GM19328 (cell line): Measurements from ENCODE around the gene SERTAD4.

Experiments used
- ATAC-seq: cut with Tn5 transposase; IDR thresholded peaks from one replicate; pipeline ENCODE4 v1.9.1; 2021; ENCODE audit warnings: mild to moderate bottlenecking, moderate library complexity; ENCODE audit not compliant: unreplicated experiment

SERTAD4 gene

GRCh38 chr1:210231846-210232510 is 618 bp upstream of the SERTAD4 start:
- no peak for ATAC-seq

DNA sequence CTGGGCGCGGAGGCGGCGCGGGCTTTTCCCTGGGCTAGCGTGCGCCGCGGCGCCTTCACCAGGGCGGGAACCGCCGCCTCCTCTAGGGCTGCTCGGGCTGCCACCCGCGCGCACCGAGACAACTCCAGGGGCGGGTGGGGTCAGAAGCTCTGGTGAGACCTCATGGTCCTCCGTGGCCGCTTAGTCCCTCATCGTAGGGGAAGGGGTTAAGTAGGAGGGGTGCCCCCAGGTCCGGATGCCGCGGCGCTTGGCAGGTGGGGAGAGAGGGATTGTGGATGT is 559 bp downstream of the SERTAD4 start:
- no peak for ATAC-seq

GRCh38 chr1:210233495-210234328 is 1.1 kb downstream of the SERTAD4 start:
- ATAC-seq = no peak

DNA sequence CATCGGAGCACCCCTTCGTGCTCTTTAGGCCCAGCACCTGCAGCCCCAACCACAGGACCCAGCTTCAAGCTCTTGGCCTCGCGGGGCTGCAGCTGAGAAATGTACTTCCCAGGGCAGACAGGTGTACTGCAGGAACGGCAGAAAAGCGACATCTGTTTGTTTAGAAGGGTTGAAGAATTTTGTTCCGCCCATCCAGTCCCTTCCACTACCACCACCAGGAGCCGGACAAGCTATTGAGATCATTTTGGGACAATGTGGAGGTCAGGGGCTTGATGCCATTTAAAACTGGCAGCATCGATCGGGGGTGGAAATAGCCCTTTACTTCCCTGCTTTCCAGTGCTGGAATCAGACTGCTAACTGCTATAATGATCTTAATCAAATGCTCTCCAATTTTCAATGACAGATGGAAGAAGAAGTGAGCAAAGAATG is 1.7 kb downstream of the SERTAD4 start:
- ATAC-seq = no peak

GRCh38 chr1:210235363-210236053 is 2.9 kb downstream of the SERTAD4 start:
- ATAC-seq = no peak

- no peak for ATAC-seq
Measured at GRCh38 chr1:210236386-210236839, 3.8 kb downstream of the SERTAD4 start.

DNA sequence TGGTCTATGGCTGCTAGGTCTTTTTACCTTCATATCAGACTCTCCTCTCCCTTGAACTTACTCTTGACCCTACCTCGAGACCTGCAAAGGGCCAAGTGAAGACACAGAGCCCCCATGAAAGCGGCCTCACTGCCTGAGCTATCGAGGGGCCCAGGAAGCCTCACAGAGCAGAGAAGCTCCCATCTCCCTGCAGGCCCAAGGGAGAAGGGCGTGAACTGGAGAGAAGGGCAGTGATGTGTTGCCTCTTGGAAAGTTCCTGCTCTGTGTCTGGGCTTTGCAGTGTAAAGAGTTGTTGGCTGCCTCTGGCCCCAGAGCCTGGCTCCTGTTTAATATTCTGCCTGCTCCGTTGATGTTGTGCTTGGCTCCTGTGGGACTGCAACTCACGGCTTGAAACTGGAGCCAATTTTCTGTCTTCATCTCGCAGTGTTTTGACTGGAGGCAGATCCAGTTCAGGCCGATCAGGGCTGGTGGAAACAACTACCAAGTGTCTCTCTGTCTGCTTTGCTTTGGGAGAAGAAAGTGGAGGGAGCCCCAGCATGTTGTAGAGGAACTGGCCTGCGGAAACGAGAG is 4.3 kb downstream of the SERTAD4 start:
- ATAC-seq = no peak

- no peak for ATAC-seq
Measured at GRCh38 chr1:210237479-210237878, 4.9 kb downstream of the SERTAD4 start.

- ATAC-seq = no peak
Measured at GRCh38 chr1:210237981-210238380, 5.4 kb downstream of the SERTAD4 start.

- no peak for ATAC-seq
Measured at GRCh38 chr1:210239349-210240111, 6.9 kb downstream of the SERTAD4 start.

- no peak for ATAC-seq
Measured at GRCh38 chr1:210241121-210241520, 8.5 kb downstream of the SERTAD4 start.

- ATAC-seq = no peak
Measured at GRCh38 chr1:210244746-210245367, 12.3 kb downstream of the SERTAD4 start.

- no peak for ATAC-seq
Measured at GRCh38 chr1:210246447-210246846, 13.9 kb downstream of the SERTAD4 start.

DNA sequence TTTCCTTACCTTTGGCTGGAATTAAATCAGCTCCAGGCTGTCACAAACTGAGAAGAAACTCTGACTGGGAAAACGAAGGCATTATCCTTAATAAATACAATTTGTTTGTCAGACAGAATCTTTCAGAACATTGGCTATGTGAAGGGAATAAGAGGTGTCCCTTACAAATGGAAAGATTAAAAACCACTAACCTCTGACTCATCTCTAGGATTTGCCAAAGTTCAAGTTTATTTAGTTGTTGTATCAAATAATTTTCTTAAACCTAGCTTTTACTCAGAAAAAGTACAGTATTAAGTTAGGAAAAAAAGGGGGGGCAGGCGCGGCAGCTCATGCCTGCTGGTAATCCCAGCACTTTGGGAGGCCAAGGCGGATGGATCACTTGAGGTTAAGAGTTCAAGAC is 15.7 kb downstream of the SERTAD4 start:
- no peak for ATAC-seq

GRCh38 chr1:210250665-210250997 is 18.0 kb downstream of the SERTAD4 start:
- no peak for ATAC-seq

DNA sequence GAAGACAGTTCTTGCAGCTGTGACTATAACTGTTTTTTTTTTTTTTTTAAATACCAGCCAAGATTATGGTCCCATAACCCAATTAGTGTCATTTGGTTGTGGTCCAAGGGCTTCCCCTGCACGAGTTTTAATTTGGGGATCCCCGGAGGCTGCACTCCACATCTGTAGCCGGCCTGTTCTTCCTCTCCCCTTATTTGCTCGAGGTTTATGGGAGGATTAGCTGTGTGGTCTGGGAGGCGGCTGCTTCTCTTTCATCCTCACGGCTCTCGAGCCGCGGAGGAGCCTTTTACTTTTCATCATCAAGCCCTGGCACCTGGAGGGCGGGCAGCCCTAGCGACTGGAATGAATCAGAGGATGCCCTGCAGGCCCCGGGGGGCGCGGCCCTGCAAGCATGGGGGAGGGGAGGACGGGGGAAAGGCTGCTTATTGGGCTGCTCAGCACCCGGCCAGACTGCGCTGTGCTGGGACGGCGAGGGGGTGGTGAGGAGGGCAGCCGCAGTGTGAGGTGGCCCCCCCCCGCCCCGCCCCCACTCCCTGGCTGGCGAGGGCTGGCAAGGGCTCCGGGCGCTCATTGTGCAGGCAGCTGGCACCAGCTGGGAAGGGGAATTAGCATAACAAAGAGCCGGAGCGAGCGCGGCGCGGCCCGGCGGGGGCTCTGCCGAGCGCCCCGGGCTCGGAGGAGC is 18.5 kb downstream of the SERTAD4 start:
- ATAC-seq = no peak

DNA sequence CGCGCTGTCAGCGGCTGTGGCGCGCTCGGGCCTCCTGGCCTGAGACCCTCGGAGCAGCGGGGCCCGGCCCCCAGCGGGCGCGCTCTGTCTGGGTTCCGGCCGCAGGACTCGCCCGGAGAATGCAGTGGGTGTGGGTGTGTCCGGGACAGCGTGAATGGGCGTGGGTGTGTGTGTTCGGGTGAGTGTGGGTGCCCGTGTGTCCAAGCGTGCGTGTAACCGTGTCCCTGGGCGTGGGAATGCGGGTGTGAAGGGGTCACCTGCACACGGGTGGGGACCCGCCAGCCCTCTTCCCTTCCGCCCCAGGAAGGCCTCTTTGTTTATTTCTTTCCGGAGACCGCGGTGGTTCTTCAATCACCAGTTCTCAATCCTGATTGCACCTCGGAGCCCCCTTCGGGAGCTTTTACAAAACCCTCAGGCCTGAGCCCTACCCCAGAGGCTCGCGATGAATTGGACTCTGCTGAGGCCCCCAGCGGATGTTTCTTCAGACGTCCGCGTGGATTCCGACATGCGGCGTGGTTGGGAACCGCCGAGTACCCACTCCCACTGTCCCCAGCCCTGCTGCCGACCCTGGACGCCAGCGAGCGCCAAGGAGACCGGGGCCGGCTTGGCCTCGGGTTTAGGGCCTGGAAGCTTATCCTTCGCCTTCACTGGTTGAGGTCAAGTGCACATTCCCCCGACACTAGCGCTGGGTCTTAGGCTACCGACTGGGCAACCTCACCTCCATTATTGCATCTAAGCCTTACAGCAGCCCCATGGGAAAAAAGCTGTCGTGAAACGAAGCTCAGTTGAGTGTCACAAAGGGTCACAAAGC is 19.3 kb downstream of the SERTAD4 start:
- no peak for ATAC-seq

GRCh38 chr1:210252621-210253051 is 20.0 kb downstream of the SERTAD4 start:
- no peak for ATAC-seq

DNA sequence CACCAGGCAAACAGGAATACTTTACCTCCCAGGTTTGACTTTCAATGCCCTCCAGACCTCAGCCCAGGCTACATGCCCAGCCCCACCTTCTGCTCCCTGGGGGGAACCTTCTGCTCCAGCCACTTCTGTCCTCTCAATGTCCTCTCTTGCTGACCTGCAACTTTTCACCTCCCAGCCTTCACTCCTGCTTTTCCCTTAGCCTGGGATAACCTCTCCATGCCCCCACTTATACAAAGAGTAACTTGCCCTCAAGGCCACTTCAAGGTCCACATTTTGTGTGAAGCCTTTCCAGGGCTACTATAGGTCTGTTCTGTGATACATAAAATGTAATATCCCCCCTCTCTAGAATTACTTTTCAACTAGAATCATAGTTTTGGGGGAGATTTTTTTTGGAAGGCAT is 21.7 kb downstream of the SERTAD4 start:
- ATAC-seq = no peak
